ENCODE measurements around the gene DSC1.
"Not testable (repeated sequence)": the region's sequence is repeated elsewhere in the genome, so short reads cannot be mapped to it uniquely, and the experiment has no call there.

Gene DSC1

DNA sequence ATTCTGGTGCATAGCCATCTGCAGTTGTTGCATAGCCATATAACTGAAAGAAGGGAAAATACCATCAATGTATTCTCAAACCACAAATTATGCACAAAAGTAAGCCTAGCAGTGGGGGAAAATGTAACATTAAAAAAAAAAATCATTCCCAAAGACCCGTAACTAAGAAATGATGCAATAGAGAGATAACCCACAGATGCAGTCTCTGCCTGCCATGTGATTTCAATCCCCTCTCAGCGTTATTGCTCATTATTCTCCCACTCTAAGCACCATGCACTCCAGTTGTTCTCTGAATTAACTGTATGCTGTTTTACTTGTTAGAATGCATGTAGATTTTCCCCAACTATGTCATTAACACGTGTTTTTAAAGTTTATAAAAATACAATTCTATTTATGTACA, 14.1 kb downstream of the DSC1 start:
- Histone ChIP-seq H3K36me3 (ENCODE audit: control insufficient read depth, insufficient read depth, low read length) (no peaks in the 10 kb centered on the region), H3K27me3 (ENCODE audit: control insufficient read depth, insufficient read depth, low read length, poor library complexity, severe bottlenecking) (no peaks in the 10 kb centered on the region), H3K27ac (ENCODE audit: insufficient read depth, low read depth, low read length, poor library complexity, severe bottlenecking) (no peak overlapping the region), H3K4me3 (ENCODE audit: insufficient read depth, low read depth, low read length) (no peak overlapping the region), H3K4me1 (ENCODE audit: control insufficient read depth, insufficient read depth, low read length) (no peaks in the 10 kb centered on the region), H3K9me3 (ENCODE audit: control insufficient read depth, low read length) (no peaks in the 10 kb centered on the region)
- WGBS, 2 experiments = 100% methylated on average over 2 of the region's 3 CpGs

DNA sequence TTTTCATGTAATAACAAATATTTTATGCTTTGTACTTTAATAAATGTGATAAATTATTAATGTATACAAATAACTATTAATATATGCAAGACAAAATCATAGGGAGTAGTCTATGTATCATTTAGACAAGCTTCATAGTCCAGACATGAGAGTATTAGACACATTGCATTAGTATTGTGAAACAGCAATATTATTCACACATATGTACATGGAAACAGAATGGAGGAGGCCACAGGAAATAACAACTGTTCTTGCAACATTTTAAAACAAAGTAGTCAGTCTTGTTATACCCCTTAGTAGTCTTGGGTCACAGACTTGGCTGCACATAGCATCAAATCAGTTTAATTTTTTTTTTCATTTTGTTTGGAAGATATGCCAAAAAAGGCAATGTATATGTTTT, 15.8 kb downstream of the DSC1 start:
- Histone ChIP-seq H3K4me3 (ENCODE audit: insufficient read depth, low read depth, low read length) (no peak overlapping the region), H3K27ac (ENCODE audit: insufficient read depth, low read depth, low read length, poor library complexity, severe bottlenecking) (no peak overlapping the region), H3K27me3 (ENCODE audit: control insufficient read depth, insufficient read depth, low read length, poor library complexity, severe bottlenecking) (no peaks in the 10 kb centered on the region), H3K4me1 (ENCODE audit: control insufficient read depth, insufficient read depth, low read length) (no peaks in the 10 kb centered on the region), H3K9me3 (ENCODE audit: control insufficient read depth, low read length) (no peaks in the 10 kb centered on the region), H3K36me3 (ENCODE audit: control insufficient read depth, insufficient read depth, low read length) (no peaks in the 10 kb centered on the region)

DNA sequence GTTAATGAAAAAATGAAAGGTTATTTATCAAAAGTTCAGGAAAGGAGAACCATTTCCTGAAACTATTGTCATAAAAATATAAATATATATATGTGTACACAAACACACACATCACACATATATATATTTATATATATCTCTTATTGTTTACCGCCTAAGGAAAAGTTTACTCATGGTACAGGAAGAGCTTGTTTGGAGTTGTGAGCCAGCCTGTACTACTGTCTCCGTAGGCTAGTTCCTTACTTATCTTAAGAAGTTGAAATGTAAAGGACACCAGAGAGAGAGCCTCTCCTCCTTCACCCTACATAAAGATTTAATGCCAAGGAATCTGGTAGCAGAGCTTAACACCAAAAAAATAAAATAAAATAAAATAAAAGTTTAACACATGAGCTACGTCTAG, 19.6 kb downstream of the DSC1 start:
- Histone ChIP-seq H3K36me3 (ENCODE audit: control insufficient read depth, insufficient read depth, low read length) (no peaks in the 10 kb centered on the region), H3K27ac (ENCODE audit: insufficient read depth, low read depth, low read length, poor library complexity, severe bottlenecking) (no peak overlapping the region), H3K4me3 (ENCODE audit: insufficient read depth, low read depth, low read length) (no peak overlapping the region), H3K9me3 (ENCODE audit: control insufficient read depth, low read length) (no peaks in the 10 kb centered on the region), H3K27me3 (ENCODE audit: control insufficient read depth, insufficient read depth, low read length, poor library complexity, severe bottlenecking) (no peaks in the 10 kb centered on the region), H3K4me1 (ENCODE audit: control insufficient read depth, insufficient read depth, low read length) (no peaks in the 10 kb centered on the region)
- 85 to 100% methylated on average over 1 to 2 of the region's 3 CpGs for WGBS, 2 experiments

DNA sequence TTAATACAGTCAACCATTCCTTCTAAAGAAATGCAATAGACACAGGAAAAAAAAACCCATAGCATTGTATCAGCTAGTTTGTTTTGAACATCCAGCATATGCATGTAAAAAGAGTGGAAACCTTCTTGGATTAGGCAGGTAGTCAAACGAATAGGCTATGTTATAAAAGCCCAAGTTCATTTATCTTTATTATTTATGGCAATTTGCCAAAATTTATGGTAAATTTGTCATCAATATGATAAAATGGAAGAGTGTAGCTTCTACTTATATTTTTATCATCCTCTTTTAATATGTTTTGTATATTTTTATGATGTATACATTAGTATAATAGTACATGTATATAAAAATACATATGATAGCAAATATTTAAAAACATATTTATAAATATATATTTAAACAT, 23.9 kb downstream of the DSC1 start:
- 83% methylated on average over 1 of the region's 1 CpG; no CpG with 5 or more reads in 1 of the 2 experiments for WGBS, 2 experiments
- Histone ChIP-seq H3K4me1 (ENCODE audit: control insufficient read depth, insufficient read depth, low read length) (no peaks in the 10 kb centered on the region), H3K36me3 (ENCODE audit: control insufficient read depth, insufficient read depth, low read length) (no peaks in the 10 kb centered on the region)

DNA sequence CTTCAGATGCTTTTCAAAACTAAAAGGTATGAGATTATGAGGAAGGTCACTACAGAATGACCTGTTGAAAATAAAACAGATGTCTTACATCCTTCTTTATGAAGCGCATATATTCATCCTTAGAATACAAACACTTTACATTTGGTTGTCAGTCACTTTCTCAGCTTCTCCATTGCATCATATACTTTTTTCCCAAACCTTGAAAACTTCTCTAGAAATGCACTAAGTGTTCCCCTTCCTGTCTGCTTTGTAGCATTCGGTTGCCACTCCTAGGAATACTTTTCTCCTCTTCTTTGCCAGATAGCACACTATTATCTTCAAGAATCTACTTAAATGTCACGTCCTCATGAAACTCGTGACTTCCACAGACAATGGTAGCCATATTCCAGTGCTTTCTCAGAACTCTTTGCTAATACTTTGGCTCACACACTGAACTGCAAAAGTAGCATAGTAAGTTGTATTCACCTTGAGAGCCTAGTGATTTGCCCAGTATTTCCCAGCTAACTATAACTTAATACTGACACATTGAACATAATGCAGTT, 27.6 kb downstream of the DSC1 start:
- 91 to 92% methylated on average over 4 of the region's 4 CpGs for WGBS, 2 experiments
- H3K4me3 ChIP-seq (ENCODE audit: insufficient read depth, low read depth, low read length) = no peak overlapping the region
- no peaks in the 10 kb centered on the region for H3K36me3 ChIP-seq (ENCODE audit: control insufficient read depth, insufficient read depth, low read length)
- no peaks in the 10 kb centered on the region for H3K27me3 ChIP-seq (ENCODE audit: control insufficient read depth, insufficient read depth, low read length, poor library complexity, severe bottlenecking)
- no peaks in the 10 kb centered on the region for H3K4me1 ChIP-seq (ENCODE audit: control insufficient read depth, insufficient read depth, low read length)
- H3K27ac ChIP-seq (ENCODE audit: insufficient read depth, low read depth, low read length, poor library complexity, severe bottlenecking) = no peak overlapping the region
- no peaks in the 10 kb centered on the region for H3K9me3 ChIP-seq (ENCODE audit: control insufficient read depth, low read length)

More for the DNA sequence above, 23.9 kb downstream of the DSC1 start:
- Histone ChIP-seq H3K4me3 (ENCODE audit: insufficient read depth, low read depth, low read length) (no peak overlapping the region), H3K9me3 (ENCODE audit: control insufficient read depth, low read length) (no peaks in the 10 kb centered on the region), H3K27me3 (ENCODE audit: control insufficient read depth, insufficient read depth, low read length, poor library complexity, severe bottlenecking) (no peaks in the 10 kb centered on the region), H3K27ac (ENCODE audit: insufficient read depth, low read depth, low read length, poor library complexity, severe bottlenecking) (no peak overlapping the region)

DNA sequence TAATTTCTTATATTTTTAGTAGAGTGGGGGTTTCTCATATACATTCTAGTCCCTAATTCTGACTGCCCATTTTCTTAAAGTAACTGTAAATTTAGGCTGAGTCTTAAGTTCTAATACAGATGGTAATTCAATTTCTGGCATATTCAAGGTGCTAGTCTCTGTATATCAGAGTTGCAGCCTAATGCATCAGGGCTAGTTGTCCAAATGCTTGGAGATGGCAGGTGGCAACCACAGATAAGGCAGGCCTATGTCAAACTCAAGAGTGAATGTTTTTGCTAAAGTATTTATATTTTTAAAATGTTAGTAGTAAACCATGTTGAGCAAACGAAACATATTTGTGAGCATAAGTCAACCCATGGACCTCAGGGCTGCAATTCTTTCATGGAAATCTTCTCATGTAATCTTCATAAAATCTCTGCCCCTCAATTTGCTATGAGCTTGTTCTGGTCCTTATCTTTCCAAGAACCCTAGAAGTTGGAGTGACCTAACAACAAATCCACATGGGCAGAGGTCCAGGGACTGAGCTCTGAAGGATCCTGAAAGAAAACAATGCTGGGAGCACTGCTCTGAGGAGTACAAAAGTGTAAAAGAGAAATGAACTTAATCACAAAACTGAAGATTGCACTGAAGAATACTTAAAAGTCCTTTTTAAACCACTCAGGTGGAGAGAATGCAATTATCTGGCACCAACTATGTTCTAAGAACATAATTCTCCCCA, 33.1 kb downstream of the DSC1 start:
- H3K9me3 ChIP-seq (ENCODE audit: control insufficient read depth, low read length) = no peaks in the 10 kb centered on the region
- H3K27me3 ChIP-seq (ENCODE audit: control insufficient read depth, insufficient read depth, low read length, poor library complexity, severe bottlenecking) = no peaks in the 10 kb centered on the region
- H3K36me3 ChIP-seq (ENCODE audit: control insufficient read depth, insufficient read depth, low read length) = no peaks in the 10 kb centered on the region
- H3K4me3 ChIP-seq (ENCODE audit: insufficient read depth, low read depth, low read length) = no peak overlapping the region
- WGBS, 2 experiments = 82 to 93% methylated on average over 1 of the region's 1 CpG
- H3K4me1 ChIP-seq (ENCODE audit: control insufficient read depth, insufficient read depth, low read length) = no peaks in the 10 kb centered on the region
- no peak overlapping the region for H3K27ac ChIP-seq (ENCODE audit: insufficient read depth, low read depth, low read length, poor library complexity, severe bottlenecking)

DNA sequence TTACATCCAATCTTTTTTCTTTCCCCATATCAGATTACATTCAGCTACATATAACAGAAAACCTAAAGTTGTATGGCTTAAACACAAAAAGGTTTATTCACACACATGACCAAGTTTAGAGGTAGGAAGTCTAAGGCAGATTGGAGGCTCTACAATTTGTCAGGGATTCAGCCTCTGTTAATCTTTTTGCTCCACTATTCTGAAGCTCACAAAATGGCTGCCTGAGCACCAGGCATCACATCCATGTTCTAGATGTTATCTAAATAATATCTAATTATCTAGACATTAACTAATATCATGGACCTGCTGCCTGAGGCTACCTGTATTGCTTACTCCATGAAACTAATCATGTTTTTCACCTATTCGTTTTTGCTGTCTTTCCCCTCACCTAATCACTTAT, 36.8 kb downstream of the DSC1 start:
- Histone ChIP-seq H3K4me1 (ENCODE audit: control insufficient read depth, insufficient read depth, low read length) (no peaks in the 10 kb centered on the region), H3K4me3 (ENCODE audit: insufficient read depth, low read depth, low read length) (no peak overlapping the region), H3K27ac (ENCODE audit: insufficient read depth, low read depth, low read length, poor library complexity, severe bottlenecking) (no peak overlapping the region), H3K36me3 (ENCODE audit: control insufficient read depth, insufficient read depth, low read length) (no peaks in the 10 kb centered on the region), H3K9me3 (ENCODE audit: control insufficient read depth, low read length) (no peaks in the 10 kb centered on the region), H3K27me3 (ENCODE audit: control insufficient read depth, insufficient read depth, low read length, poor library complexity, severe bottlenecking) (no peaks in the 10 kb centered on the region)
- 90 to 92% methylated on average over 1 of the region's 1 CpG for WGBS, 2 experiments

DNA sequence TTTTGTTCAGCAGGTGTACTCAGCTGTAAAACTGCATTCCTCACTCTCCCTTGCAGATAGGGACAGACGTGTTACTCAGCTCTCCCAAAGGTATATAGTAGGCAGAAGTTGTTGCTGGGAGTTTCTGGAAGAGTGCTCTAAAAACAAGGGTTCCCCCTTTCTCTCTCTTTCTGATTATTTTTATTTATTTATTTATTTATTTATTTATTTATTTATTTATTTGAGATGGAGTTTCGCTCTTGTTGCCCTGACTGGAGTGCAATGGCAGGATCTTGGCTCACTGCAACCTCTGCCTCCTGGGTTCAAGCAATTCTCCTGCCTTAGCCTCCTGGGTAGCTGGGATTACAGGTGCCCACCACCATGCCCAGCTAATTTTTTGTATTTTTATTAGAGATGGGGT, 39.5 kb downstream of the DSC1 start:
- not testable (repeated sequence) for H3K27me3 ChIP-seq (ENCODE audit: control insufficient read depth, insufficient read depth, low read length, poor library complexity, severe bottlenecking); H3K27ac ChIP-seq (ENCODE audit: insufficient read depth, low read depth, low read length, poor library complexity, severe bottlenecking); H3K36me3 ChIP-seq (ENCODE audit: control insufficient read depth, insufficient read depth, low read length); H3K4me3 ChIP-seq (ENCODE audit: insufficient read depth, low read depth, low read length); H3K4me1 ChIP-seq (ENCODE audit: control insufficient read depth, insufficient read depth, low read length); H3K9me3 ChIP-seq (ENCODE audit: control insufficient read depth, low read length)
- WGBS, 2 experiments = 57 to 88% methylated on average over 1 to 2 of the region's 2 CpGs

DNA sequence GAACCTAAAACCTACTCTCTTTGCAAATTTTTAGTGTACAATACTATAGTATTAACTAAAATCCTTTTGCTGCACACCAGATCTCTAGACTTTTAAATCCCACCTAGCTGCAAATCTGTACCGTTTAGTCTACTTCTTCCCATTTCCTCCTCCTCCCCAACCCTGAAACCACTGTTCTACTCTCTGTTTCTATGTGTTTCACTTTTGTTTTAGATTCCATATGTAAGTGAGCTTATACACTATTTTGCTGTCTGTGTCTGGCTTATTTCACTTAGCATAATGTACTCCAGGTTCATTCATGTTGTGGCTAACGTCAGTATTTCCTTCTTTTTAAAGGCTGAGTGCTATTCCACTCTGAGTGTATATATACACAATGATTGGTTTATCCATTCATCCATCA, 42.1 kb downstream of the DSC1 start:
- WGBS, 2 experiments = 92 to 94% methylated on average over 2 of the region's 2 CpGs
- no peak overlapping the region for H3K4me3 ChIP-seq (ENCODE audit: insufficient read depth, low read depth, low read length)
- no peaks in the 10 kb centered on the region for H3K9me3 ChIP-seq (ENCODE audit: control insufficient read depth, low read length)
- H3K4me1 ChIP-seq (ENCODE audit: control insufficient read depth, insufficient read depth, low read length) = no peaks in the 10 kb centered on the region
- no peaks in the 10 kb centered on the region for H3K27me3 ChIP-seq (ENCODE audit: control insufficient read depth, insufficient read depth, low read length, poor library complexity, severe bottlenecking)
- H3K27ac ChIP-seq (ENCODE audit: insufficient read depth, low read depth, low read length, poor library complexity, severe bottlenecking) = no peak overlapping the region
- H3K36me3 ChIP-seq (ENCODE audit: control insufficient read depth, insufficient read depth, low read length) = no peaks in the 10 kb centered on the region

DNA sequence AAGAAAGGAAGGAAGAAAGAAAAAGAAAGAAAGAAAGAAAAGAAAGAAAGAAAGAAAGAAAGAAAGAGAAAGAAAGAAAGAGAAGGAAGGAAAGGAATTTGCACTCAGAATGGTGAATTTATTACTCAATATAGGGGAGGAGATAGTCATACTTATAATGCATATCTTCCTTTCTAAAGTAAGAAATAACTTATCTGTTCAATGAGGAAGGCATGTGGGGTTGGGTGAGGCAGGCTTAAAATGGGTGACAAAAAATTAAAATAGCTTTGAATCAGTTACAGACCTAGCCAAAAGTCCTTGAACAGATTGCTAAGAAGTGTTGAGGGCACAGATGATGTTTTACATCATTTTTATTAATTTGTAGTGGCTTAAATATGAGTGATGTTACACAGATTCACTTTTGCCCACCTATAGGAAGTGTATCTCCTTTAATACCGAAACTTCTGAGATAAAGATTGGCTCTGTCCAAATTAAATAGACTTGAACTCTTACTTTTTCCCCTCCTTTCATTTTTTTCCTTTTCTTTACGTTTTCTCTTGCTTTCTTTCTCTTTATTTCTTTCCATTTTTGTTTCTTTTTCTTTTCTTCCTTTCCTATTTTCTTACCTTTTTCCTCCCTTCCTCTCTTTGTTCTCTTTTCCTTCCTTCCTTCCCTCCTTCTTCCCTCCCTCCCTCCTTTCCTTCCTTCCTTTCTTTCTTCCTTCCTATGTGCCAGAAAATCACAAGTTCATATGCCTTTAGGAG, 45.6 kb downstream of the DSC1 start:
- no peaks in the 10 kb centered on the region for H3K36me3 ChIP-seq (ENCODE audit: control insufficient read depth, insufficient read depth, low read length)
- H3K4me1 ChIP-seq (ENCODE audit: control insufficient read depth, insufficient read depth, low read length) = no peaks in the 10 kb centered on the region
- H3K9me3 ChIP-seq (ENCODE audit: control insufficient read depth, low read length) = no peaks in the 10 kb centered on the region
- no peaks in the 10 kb centered on the region for H3K27me3 ChIP-seq (ENCODE audit: control insufficient read depth, insufficient read depth, low read length, poor library complexity, severe bottlenecking)
- 87% methylated on average over 2 of the region's 2 CpGs for WGBS, 2 experiments
- no peak overlapping the region for H3K27ac ChIP-seq (ENCODE audit: insufficient read depth, low read depth, low read length, poor library complexity, severe bottlenecking)
- no peak overlapping the region for H3K4me3 ChIP-seq (ENCODE audit: insufficient read depth, low read depth, low read length)
